ENCODE data around the gene IL1RAPL1. TPM values are rescaled to one million over a fixed set of nuclear protein-coding genes. Genes with fewer than 3 reads are reported as not detected.

IL1RAPL1 gene
- total and polyA plus RNA-seq, 9 of the 15 experiments (the other 6 are each of a cell fraction or from before 2014, with no cell fraction given): 0.04 to 0.07 (median 0.04) TPM; not detected in 6

- TF ChIP-seq GTF2F1 (IDR thresholded peaks at IDR 0.05; ENCODE audit: low read depth, low read length): no peak
- no peak for TF ChIP-seq BCL6 (CRISPR knock-in tag; IDR thresholded peaks at IDR 0.05)
- TF ChIP-seq POLR3G (IDR thresholded peaks at IDR 0.05; ENCODE audit: extremely low read depth, insufficient read length, insufficient replicate concordance): no peak
- TF ChIP-seq ZNF232 (CRISPR knock-in tag; IDR thresholded peaks at IDR 0.05): no peak
Observed at GRCh38 chrX:28969126-28969525, 381.9 kb downstream of the IL1RAPL1 start (continued).

GRCh38 chrX:28979877-28980276 lies 392.6 kb downstream of the IL1RAPL1 start:
- H3K36me3 ChIP-seq (ENCODE audit: control insufficient read depth, insufficient read depth, low read length): no peaks in the 10 kb centered on the region
- no peaks in the 10 kb centered on the region for H3K9me1 ChIP-seq (ENCODE audit: control insufficient read depth, insufficient read depth, low read length)
- H3K79me2 ChIP-seq (ENCODE audit: control insufficient read depth, insufficient read depth, low read length): no peaks in the 10 kb centered on the region
- BruUV-seq (replicated peaks): no TSS peak
- no peaks in the 10 kb centered on the region for H4K20me1 ChIP-seq (replicated peaks; ENCODE audit: control insufficient read depth, insufficient read depth, low read length)
- H2AFZ ChIP-seq (ENCODE audit: low read depth, low read length): no peak overlapping the region
- no peaks in the 10 kb centered on the region for H3K27me3 ChIP-seq (ENCODE audit: control insufficient read depth in 2 of 2, insufficient read depth in 2 of 2, low read length in 2 of 2)
- no peak overlapping the region for H3K27ac ChIP-seq (ENCODE audit: extremely low read depth, low read depth, low read length)
- in situ Hi-C loops (cut with MboI) (no loop called here), intact Hi-C loops (cut with micrococcal nuclease) (no loop called here)
- H3K4me3 ChIP-seq: no peak overlapping the region
- 0% methylated on average over 1 of the region's 1 CpG for WGBS (ENCODE audit: insufficient coverage, low coverage, missing lambda C conversion rate)
- TF ChIP-seq, protein P1, sequence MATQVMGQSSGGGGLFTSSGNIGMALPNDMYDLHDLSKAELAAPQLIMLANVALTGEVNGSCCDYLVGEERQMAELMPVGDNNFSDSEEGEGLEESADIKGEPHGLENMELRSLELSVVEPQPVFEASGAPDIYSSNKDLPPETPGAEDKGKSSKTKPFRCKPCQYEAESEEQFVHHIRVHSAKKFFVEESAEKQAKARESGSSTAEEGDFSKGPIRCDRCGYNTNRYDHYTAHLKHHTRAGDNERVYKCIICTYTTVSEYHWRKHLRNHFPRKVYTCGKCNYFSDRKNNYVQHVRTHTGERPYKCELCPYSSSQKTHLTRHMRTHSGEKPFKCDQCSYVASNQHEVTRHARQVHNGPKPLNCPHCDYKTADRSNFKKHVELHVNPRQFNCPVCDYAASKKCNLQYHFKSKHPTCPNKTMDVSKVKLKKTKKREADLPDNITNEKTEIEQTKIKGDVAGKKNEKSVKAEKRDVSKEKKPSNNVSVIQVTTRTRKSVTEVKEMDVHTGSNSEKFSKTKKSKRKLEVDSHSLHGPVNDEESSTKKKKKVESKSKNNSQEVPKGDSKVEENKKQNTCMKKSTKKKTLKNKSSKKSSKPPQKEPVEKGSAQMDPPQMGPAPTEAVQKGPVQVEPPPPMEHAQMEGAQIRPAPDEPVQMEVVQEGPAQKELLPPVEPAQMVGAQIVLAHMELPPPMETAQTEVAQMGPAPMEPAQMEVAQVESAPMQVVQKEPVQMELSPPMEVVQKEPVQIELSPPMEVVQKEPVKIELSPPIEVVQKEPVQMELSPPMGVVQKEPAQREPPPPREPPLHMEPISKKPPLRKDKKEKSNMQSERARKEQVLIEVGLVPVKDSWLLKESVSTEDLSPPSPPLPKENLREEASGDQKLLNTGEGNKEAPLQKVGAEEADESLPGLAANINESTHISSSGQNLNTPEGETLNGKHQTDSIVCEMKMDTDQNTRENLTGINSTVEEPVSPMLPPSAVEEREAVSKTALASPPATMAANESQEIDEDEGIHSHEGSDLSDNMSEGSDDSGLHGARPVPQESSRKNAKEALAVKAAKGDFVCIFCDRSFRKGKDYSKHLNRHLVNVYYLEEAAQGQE (IDR thresholded peaks at IDR 0.05; ENCODE audit: borderline replicate concordance): no peak
- TF ChIP-seq, protein P1 (CRISPR knock-in tag; IDR thresholded peaks at IDR 0.05; ENCODE audit: low read depth): no peak
- peak; percentile 18 for TF ChIP-seq MEIS2 (IDR thresholded peaks at IDR 0.05; ENCODE audit: partially characterized antibody)
- H3K9me3 ChIP-seq (replicated peaks; ENCODE audit: control insufficient read depth, insufficient read depth, low read depth, low read length): no peaks in the 10 kb centered on the region
- no peak overlapping the region for H3K9ac ChIP-seq (ENCODE audit: insufficient read depth in 1 of 2, low read depth in 2 of 2, low read length in 2 of 2)
- no peak for FAIRE-seq
- POLR2A ChIA-PET: no interaction called here
- no peak overlapping the region for H3K4me2 ChIP-seq (ENCODE audit: insufficient read depth, low read length)
- CTCF ChIA-PET (ENCODE audit: low intra/inter-chr PET ratio): no interaction called here
- DNase-seq (ENCODE audit: extremely low read depth in 1 of 4, low spot score in 3 of 4): no peak
- ATAC-seq: no peak
- no peaks in the 10 kb centered on the region for H3K4me1 ChIP-seq (replicated peaks in 1 of 2; ENCODE audit: control insufficient read depth in 2 of 2, insufficient read depth in 2 of 2, low read length in 2 of 2)

All from K562 (cell line).